VCaP (cell line): Measurements from ENCODE around the gene ZNF48.

ENCODE experiments used
- H3K27ac ChIP-seq: fragments of 450-650 bp; 2 replicates; pipeline ENCODE4 v1.5.1; 2017
- TF ChIP-seq, protein P1 (sequence below): fragments of 450-650 bp; conservative IDR thresholded peaks from 2 replicates; pipeline ENCODE4 v1.5.1; 2017; ENCODE audit warnings: mild to moderate bottlenecking, moderate library complexity

Gene ZNF48

DNA sequence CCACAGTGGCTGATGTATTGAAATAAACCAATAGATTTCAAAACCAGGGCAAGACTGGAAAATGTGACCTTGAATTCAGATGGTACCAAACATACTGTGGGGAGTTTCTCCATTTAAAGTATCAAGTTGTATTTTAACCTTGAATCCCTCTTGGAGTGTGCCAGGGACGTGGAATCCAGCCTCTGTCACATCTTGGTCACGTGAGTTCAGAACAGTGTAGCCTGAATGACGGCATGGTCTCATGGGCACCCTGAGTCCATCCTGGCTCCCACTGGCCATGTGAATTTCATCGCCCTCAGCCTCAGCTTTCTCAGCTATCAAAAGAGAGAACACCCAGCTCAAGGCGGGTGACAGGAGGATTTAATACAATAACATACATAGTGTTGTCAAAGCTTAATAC, 18.9 kb downstream of the ZNF48 start:
- no peak overlapping the region for H3K27ac ChIP-seq
- TF ChIP-seq, protein P1, sequence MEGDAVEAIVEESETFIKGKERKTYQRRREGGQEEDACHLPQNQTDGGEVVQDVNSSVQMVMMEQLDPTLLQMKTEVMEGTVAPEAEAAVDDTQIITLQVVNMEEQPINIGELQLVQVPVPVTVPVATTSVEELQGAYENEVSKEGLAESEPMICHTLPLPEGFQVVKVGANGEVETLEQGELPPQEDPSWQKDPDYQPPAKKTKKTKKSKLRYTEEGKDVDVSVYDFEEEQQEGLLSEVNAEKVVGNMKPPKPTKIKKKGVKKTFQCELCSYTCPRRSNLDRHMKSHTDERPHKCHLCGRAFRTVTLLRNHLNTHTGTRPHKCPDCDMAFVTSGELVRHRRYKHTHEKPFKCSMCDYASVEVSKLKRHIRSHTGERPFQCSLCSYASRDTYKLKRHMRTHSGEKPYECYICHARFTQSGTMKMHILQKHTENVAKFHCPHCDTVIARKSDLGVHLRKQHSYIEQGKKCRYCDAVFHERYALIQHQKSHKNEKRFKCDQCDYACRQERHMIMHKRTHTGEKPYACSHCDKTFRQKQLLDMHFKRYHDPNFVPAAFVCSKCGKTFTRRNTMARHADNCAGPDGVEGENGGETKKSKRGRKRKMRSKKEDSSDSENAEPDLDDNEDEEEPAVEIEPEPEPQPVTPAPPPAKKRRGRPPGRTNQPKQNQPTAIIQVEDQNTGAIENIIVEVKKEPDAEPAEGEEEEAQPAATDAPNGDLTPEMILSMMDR = no peak

- H3K27ac ChIP-seq = no peak overlapping the region
- TF ChIP-seq, protein P1 = no peak
These were observed 20.9 kb downstream of the ZNF48 start for GRCh38 chr16:30416047-30416603.

DNA sequence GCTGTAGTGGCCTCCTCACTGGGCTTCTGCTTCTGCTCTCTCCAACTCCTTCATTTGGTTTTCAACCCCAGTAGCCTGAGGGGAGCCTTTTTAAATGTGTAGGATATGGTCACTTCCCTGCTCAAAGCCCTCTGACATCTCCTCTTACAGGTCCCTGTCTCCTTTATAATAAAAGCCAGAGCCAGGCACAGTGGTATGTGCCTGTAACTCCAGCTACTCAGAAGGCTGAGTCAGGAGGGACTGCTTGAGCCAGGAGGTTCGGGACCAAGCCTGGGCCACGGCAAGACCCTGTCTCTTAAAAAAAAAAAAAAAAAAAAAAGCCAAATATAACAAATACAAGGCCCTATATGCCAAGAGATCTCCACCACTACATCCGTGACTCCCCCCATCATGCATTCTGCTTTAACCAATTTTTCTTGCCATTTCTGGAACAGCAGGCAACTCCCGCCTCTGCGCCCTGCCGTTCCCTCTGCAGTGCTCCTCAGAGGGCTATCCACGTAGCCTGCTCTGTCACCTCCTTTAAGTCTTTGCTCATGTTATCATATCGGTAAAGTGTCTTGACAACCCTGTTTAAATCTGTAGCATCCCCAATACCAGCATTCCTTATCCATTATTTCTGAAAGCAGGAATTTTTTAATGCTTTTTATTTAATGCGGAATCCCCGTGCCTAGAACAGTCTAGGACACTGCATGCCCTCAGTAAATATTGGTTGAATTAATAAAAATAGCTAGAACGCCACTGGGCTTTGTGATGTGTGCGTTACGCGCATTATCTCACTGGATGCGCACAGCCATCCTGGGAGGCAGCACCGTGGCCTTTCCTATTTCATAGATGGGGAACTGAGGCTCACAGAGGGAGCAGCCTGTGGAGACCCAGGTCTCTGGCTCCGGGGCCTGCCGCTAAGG, 21.7 kb downstream of the ZNF48 start:
- TF ChIP-seq, protein P1 = no peak
- H3K27ac ChIP-seq = peak overlapping the region; percentile 74

DNA sequence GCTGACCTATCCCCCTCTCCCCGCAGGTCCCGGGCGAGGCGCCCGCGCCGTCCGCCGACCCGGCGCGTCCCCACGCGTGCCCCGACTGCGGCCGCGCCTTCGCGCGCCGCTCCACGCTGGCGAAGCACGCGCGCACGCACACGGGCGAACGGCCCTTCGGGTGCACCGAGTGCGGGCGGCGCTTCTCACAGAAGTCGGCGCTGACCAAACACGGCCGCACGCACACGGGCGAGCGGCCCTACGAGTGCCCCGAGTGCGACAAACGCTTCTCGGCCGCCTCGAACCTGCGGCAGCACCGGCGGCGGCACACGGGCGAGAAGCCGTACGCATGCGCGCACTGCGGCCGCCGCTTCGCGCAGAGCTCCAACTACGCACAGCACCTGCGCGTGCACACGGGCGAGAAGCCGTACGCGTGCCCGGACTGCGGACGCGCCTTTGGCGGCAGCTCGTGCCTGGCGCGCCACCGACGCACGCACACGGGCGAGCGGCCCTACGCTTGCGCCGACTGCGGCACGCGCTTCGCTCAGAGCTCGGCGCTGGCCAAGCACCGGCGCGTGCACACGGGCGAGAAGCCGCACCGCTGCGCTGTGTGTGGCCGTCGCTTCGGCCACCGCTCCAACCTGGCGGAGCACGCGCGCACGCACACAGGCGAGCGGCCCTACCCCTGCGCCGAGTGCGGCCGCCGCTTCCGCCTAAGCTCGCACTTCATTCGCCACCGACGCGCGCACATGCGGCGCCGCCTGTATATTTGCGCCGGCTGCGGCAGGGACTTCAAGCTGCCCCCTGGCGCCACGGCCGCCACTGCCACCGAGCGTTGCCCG, 22.5 kb downstream of the ZNF48 start:
- peak overlapping the region; percentile 74 for H3K27ac ChIP-seq
- TF ChIP-seq, protein P1 = peak; percentile 36

- TF ChIP-seq, protein P1 = no peak
- H3K27ac ChIP-seq = peak overlapping the region; percentile 74
These were observed 23.3 kb downstream of the ZNF48 start for GRCh38 chr16:30418350-30419181.

GRCh38 chr16:30421010-30421409, 25.8 kb downstream of the ZNF48 start:
- no peak overlapping the region for H3K27ac ChIP-seq
- TF ChIP-seq, protein P1 = no peak
